KBM-7 (cell line): ENCODE results near the gene ARHGEF16.
A peak's percentile ranks its signal among the peaks of the same experiment; 100 is the strongest.

ENCODE experiments used
- DNase-seq: peaks from one replicate; pipeline ENCODE4 v3.0.0-alpha.2; 2015
- in situ Hi-C: fragments of 300-500 bp; cut with MboI; formaldehyde crosslinking; loops from 2 replicates; pipeline ENCODE4 v1.14.3; 2020; ENCODE audit warnings: low sequenced_read_pairs, low pct_unique_long_range_greater_than_20kb, mixed read lengths

The ARHGEF16 gene

DNA sequence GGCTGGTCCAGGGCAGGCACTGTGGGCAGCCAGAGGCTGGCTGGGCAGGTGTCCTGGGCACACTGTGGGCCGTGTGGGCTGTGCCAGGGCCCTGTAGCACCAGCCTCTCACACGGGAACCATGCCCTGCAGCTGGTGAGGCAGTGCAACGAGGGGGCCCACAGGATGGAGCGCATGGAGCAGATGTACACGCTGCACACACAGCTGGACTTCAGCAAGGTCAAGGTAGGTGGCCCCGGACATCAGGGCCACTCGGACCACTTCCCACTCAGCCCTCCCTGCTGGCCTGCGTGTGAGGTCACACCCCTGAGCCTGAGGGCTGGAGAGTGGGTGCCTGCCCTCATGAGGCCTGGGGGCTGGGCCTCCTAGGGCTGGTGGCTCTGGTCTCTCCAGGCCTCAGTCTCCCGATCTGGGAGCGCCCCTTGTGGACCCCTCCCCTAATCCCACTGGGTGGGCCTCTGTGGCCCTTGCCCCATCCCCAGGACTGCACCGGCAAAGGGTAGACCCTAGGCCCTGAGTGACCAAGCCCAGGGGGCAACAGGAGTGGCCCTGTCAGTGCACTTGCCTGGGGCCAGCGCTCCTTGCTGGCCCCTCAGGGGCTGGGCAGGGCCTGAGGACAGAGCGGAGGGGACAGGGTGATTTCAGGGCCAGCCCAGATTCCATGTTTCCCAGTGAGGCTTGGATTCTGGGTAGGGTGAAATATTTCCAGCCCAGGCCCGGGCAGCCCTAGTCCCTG is 21.5 kb downstream of the ARHGEF16 start:
- in situ Hi-C loops: no loop called here
- DNase-seq: no peak

- no peak for DNase-seq
- in situ Hi-C loops: no loop called here
Observed at GRCh38 chr1:3476666-3477065, 22.2 kb downstream of the ARHGEF16 start.

GRCh38 chr1:3477241-3477995 is 23.0 kb downstream of the ARHGEF16 start:
- in situ Hi-C loops: no loop called here
- DNase-seq: no peak

GRCh38 chr1:3478187-3478586 is 23.7 kb downstream of the ARHGEF16 start:
- no peak for DNase-seq
- in situ Hi-C loops: no loop called here

DNA sequence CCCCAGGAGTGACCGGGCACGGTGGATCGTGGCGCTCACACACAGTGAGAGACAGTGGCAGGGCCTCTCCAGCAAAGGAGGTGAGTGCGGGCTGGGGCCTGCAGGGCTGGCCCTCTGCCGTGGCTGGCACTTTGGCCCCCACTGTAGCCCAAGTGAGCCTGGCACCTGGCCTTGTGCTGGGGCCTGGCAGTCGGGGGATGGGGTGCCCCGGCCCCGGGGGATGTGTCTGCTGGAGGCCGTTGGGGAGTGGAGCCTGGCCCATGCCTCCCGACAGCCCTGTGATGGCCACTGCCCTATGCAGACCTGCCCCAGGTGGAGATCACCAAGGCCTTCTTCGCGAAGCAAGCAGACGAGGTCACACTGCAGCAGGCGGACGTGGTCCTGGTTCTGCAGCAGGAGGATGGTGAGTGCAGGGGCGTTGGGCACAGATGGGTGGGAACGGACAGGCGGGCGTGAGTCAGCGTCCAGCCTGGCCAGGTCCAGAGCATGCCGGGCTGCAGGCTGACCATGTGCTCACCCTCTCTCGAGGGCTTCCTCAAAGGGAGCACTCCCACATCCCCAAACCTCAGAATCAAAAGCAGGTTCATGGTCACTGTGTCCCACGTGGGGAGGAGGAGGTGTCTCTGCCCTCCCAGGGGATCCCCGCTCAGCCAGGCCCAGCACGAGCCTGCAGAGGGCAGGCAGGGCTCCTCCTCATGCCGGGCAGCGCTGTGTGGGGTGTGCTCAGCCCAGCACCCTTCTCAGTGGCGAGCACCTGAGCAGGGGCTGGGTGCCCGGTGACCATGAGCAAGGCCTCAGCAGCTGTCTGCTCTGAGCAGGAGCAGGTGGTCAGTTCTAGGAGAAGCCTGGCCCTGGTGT is 25.3 kb downstream of the ARHGEF16 start:
- in situ Hi-C loops: no loop called here
- no peak for DNase-seq

- in situ Hi-C loops: no loop called here
- no peak for DNase-seq
Observed at GRCh38 chr1:3480369-3480719, 25.9 kb downstream of the ARHGEF16 start.

GRCh38 chr1:3481046-3481445 is 26.6 kb downstream of the ARHGEF16 start:
- DNase-seq: no peak
- in situ Hi-C loops: no loop called here

DNA sequence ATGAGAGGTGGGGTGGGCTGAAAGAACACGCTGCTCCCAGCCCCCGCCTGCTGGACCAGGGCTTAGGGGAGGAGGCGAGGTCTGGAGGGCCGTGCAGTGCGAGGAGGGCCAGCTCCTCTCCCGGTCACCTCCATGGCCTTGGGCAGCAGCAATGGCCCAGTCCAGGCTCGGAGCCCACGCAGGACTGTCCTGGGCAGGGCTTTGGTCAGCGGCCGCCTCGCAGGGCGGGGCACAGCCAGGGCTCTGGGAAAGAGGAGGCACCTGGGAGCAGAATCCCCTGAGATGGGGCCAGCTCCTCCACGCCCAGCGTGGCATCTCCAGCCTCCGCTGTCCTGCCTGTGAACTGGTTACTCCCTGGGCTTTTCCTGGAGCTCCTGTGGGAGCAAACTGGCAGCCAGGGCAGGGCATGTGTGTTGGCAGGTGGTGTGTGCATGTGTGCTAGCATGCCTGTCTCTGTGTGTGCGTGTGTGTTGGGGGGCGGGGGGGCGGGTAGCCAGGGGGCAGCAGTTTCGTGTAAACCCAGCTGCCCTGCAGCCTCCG is 27.4 kb downstream of the ARHGEF16 start:
- DNase-seq: no peak
- in situ Hi-C loops: no loop called here

GRCh38 chr1:3482378-3482849 is 27.9 kb downstream of the ARHGEF16 start:
- DNase-seq: peak; percentile 34

GRCh38 chr1:3483380-3483779 is 28.9 kb downstream of the ARHGEF16 start:
- in situ Hi-C loops: no loop called here
- DNase-seq: no peak

More at GRCh38 chr1:3482378-3482849, 27.9 kb downstream of the ARHGEF16 start:
- in situ Hi-C loops: no loop called here

DNA sequence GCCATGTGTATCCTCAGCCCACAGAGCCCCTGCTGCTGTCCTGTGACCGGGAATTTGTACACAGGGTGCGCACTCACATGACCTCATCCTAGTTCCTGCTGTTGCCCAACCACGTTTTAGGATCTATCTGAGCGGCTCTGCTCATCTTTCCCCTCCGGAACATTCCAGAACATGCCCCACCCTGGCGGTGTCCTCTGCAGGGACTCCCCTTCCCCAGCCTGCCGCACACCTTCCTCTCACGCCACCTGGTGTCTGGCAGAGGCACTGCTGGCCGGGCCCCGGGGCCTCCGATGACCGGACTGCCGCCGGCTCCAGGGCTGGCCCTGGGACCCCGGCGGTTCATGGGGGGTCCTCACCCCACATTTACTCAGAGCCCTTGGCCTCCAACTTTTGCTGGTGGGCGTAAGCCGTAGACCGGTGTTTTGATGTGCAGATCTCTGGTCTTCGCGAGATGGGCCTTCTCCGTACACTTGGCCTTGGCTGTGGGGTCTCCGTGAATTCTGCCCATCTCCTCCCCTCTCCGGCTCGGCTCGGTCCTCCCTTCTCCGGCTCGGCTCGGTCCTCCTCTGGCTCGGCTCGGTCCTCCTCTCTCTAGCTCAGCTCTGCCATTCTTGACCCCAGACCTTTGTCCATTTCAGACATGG is 29.5 kb downstream of the ARHGEF16 start:
- in situ Hi-C loops: no loop called here
- DNase-seq: peak; percentile 50

DNA sequence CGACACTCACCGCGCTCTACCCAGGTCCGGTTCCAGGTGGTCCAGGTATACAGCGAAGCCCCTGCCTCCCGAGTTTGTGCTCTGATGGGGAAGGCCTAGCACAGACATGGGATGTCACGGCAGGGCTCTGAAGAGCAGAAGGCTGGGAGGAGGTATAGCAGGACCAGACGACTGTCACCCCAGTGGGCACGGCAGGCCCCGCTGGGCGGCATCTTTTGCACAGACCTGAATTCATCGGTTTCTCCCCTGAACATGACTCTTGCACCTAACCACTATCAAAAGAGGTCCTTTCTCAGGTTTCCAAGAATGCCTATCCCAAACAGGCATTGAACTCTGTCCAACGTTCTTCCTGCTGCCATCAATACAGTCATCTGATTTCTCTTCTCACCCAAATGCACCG is 30.6 kb downstream of the ARHGEF16 start:
- in situ Hi-C loops: no loop called here

DNA sequence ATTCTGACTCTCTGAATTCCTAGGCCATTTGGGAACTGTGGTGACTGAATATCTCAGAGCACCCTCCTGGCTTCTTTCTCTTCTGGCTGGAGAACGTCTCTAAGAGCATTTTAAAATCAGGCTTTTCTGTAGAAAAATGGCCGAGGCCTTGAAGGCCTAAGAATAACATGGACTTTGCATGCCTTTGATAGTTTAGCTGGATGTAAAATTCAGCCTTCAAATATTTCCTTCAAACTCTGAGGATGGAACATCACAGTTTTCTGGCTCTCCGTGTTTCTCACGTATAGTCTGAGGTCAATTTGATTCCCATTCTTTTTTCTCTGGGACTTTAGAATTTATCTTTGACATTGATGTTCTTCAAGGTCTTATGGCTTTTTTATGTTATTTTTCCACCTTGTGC is 34.0 kb downstream of the ARHGEF16 start:
- DNase-seq: no peak
- in situ Hi-C loops: no loop called here

More for the DNA sequence above, 30.6 kb downstream of the ARHGEF16 start:
- no peak for DNase-seq

DNA sequence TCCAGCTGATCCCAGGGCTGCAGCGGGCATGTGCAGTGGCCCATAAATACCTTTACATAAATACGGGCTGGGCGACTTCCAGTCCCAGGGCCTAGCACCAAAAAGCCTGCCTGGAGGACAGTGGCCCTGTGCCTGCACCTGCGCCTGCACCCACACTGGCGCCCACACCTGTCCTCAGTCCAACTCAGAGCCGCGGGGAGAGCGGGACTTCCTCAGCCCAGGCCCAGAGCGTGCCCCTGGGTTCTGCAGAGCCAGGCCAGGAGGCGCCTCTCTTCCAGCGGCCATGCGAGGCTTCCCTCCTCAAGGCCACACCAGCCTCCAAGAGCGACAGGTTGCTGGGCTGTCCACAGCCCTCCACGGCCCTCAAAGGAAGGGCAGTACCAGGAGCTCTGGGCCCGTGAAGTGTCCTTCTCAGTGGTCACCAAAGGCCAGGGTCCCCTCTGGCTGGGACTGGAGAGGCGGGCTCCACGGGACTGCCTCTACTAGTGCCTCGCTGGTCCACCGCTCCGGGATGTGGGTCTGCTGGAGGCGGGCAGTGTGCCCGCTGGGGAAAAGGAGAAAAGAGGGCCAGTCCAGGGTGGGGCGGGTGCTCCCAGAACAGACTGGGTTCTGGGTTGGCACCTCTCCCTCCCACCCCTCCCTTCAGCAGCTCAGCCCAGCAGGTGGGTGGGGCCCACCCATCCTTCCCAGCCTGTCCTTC is 35.7 kb downstream of the ARHGEF16 start:
- in situ Hi-C loops: no loop called here
- no peak for DNase-seq

- peak; percentile 82 for DNase-seq
- in situ Hi-C loops: no loop called here
Observed at GRCh38 chr1:3491291-3492246, 37.1 kb downstream of the ARHGEF16 start.

- in situ Hi-C loops: no loop called here
- no peak for DNase-seq
Observed at GRCh38 chr1:3492545-3493246, 38.2 kb downstream of the ARHGEF16 start.
